Measurements from ENCODE around the gene ANO10.
"Not testable (repeated sequence)": the region's sequence is repeated elsewhere in the genome, so short reads cannot be mapped to it uniquely, and the experiment has no call there.

Gene ANO10

GRCh38 chr3:43584043-43584826 lies 37.6 kb downstream of the ANO10 start:
- intact Hi-C loops (cut with DNase I), result no loop called here
- peak in 1 of 10 donors; percentile 60 for DNase-seq

- no peak for DNase-seq
- intact Hi-C loops (cut with DNase I), result no loop called here
Measured at GRCh38 chr3:43583481-43583880, 38.3 kb downstream of the ANO10 start.

DNA sequence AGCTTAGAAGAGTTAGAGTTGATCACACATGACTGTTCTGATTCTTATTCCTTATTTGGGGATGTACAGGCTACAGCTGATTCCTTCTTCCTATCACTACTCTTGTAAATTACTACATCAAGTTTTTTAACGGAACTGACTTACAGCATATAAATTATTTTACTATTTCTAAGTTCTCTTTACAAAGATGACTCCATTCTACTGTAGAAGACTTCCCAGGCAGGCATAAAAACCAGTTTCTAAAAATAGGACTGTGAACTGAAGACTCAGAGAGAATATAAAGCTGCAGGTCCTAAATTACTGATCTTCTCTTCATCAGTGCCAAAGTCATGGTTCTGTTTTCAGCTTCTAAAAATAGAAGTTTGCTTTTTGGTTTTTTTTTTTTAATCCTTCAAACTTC lies 38.9 kb downstream of the ANO10 start:
- DNase-seq, result no peak
- intact Hi-C loops (cut with DNase I), result no loop called here

DNA sequence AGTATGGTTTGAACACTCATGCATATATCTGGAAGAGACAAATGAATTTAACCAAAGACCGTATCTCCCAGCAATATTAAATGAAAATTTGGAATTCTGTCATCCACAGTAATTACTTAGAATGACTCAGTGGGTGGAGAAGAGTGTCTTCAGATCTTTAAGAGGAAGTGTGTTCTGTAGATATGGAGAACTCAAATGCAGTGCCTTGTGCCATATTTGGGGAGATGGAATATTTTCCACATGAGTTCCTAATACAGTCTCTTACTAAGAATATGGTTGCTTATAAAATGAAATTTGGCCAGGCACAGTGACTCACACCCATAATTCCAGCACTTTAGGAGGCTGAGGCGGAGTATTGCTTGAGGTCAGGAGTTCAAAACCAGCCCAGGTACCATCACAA lies 40.5 kb downstream of the ANO10 start:
- DNase-seq, result no peak
- intact Hi-C loops (cut with DNase I), result no loop called here

GRCh38 chr3:43580181-43580580 lies 41.6 kb downstream of the ANO10 start:
- intact Hi-C loops (cut with DNase I), result no loop called here
- no peak for DNase-seq

- intact Hi-C loops (cut with DNase I), result no loop called here
- DNase-seq, result no peak
Measured at GRCh38 chr3:43573576-43573975, 48.2 kb downstream of the ANO10 start.

- DNase-seq; intact Hi-C loops (cut with DNase I): not testable (repeated sequence)
Measured at GRCh38 chr3:43565661-43566341, 56.0 kb downstream of the ANO10 start.

GRCh38 chr3:43559961-43560360 lies 61.9 kb downstream of the ANO10 start:
- intact Hi-C loops (cut with DNase I), result no loop called here

DNA sequence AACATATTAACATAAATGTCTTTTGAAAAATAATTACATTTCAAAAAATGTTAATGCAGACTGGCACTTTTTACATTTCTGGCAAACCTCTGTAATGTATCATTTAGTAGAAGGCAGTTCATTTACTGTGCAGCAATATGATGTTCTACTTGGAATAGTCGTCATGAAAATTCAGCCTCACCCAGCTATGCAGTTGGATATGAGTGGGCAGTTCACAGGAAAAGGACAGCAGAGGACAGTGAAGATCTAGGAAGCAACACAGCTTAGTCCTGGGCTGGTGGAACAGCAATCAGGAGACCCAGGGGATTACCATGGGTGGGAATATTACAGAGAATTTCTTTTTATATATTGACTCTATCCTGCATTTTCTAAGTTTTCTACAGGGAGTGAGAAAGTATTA lies 63.6 kb downstream of the ANO10 start:
- intact Hi-C loops (cut with DNase I), result no loop called here
- DNase-seq, result no peak

More at GRCh38 chr3:43559961-43560360, 61.9 kb downstream of the ANO10 start:
- no peak for DNase-seq

- intact Hi-C loops (cut with DNase I), result loop anchor here (10.0 kb wide), 1 partner anchor 215 kb away; no protein-coding TSS in a partner anchor
Measured at GRCh38 chr3:43549626-43550290, 72.1 kb downstream of the ANO10 start.

GRCh38 chr3:43544277-43544676 lies 77.5 kb downstream of the ANO10 start:
- DNase-seq, result not testable (repeated sequence)
- intact Hi-C loops (cut with DNase I), result loop anchor here (2.0 to 10.0 kb wide), 2 partner anchors 221 to 655 kb away; no protein-coding TSS in a partner anchor

More at GRCh38 chr3:43549626-43550290, 72.1 kb downstream of the ANO10 start:
- no peak for DNase-seq

GRCh38 chr3:43542328-43543043 lies 79.3 kb downstream of the ANO10 start:
- DNase-seq, result no peak
- intact Hi-C loops (cut with DNase I), result loop anchor here (10.0 kb wide), 1 partner anchor 222 kb away; no protein-coding TSS in a partner anchor

DNA sequence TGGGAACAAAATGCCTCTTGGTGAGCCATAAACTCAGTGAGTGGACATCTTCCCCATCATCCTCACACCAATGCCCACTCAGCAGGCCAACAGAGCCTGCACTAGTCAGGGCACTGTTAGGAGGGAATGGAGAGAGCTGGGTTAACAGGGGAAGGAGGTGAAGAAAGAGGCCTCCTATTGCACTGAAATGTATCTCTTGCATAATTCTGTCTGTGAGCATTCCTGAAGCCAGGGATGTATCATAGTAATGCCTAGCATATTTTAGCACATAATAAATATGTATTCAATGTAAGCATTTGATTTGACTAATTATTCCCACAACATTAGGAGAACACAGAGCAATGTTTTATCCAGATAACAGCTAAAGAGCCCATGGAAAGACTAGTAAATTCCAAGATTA lies 81.2 kb downstream of the ANO10 start:
- no peak for DNase-seq

DNA sequence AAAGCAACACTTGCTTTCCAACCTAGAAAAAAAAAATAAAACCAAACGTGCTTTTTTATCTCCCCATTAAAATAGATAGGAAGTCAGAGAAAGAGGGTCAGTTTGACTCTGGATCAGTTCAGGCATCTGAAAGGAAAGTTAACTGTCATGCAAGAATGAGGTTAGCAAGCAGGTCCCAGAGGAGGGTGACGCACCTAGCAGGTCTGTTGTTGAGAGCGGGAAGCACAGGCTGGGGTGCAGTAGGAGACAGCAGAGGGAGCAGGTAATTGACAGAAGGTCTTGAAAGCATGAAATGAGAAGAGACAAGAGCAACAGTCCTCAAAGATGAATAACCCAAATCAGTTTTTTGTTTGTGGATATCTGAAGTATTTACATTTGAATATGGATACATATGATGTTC lies 82.5 kb downstream of the ANO10 start:
- intact Hi-C loops (cut with DNase I), result no loop called here
- no peak for DNase-seq

More for the DNA sequence above, 81.2 kb downstream of the ANO10 start:
- intact Hi-C loops (cut with DNase I), result loop anchor here (10.0 kb wide), 1 partner anchor 224 kb away; no protein-coding TSS in a partner anchor

DNA sequence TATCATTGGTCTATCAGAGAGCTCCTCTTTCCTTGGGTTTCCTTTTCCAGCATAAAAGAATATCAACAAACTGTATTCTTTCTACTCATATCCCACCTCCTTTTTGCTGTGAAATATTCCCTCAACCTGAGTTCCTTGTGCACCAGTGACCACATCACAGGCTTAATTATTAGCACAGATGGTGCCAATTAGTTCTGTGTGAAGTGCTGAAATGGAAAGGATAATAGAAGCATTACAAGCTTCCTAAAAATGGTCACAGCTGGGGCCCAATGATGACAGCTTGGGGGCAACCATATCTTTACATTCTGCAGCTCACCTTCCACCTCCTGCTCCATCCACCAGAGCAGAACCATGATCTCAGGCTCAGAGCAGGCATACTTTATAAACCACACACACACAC lies 84.6 kb downstream of the ANO10 start:
- DNase-seq, result no peak

DNA sequence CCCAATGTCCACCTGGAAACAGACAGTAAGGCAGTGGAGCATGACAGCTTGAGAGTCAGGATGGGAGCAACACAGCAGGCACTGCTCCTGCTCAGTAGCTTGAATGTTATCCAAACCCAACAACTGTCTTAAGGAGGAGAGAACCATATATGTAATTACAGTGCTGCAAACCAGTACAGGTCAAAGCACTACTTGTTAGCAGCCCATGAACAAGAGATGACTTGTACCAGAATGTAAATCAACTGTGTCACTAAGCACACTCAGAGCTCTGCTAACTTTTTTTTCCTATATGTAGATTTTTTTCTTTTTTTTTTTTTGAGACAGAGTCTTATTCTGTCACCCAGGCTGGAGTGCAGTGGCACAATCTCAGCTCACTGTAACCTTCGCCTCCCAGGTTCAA lies 87.1 kb downstream of the ANO10 start:
- DNase-seq, result no peak
- intact Hi-C loops (cut with DNase I), result no loop called here

More for the DNA sequence above, 84.6 kb downstream of the ANO10 start:
- intact Hi-C loops (cut with DNase I), result no loop called here

GRCh38 chr3:43533009-43533408 lies 88.8 kb downstream of the ANO10 start:
- intact Hi-C loops (cut with DNase I), result no loop called here
- no peak for DNase-seq

GRCh38 chr3:43531835-43532234 lies 90.0 kb downstream of the ANO10 start:
- intact Hi-C loops (cut with DNase I), result no loop called here
- DNase-seq, result peak in 2 of 10 donors; percentile 20 to 67

DNA sequence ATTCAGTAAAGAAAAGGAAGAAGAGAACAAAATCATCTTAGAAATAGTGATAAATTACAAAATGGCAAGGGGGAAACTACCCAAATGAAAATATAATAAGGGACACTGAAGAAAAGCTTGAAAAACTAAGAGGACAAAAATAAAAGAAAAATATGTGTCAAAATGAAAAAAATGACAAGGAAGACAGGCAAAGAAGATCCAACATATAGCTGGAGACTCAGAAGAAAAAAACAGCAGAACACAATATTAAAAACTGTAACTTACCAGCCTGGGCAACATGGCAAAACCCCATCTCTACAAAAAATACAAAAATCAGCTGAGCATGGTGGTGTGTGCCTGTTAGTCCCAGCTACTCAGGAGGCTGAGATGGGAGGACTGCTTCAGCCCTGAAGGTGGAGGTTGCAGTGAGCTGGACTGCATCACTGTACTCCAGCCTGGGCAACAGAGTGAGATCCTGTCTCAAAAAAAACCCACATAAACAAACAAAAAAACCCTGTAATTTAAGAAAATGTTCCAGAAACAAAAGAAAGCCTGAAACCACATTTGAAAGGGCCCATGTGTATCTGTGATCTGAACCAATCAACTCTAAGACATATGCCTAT lies 93.2 kb downstream of the ANO10 start:
- DNase-seq, result no peak
- intact Hi-C loops (cut with DNase I), result no loop called here

DNA sequence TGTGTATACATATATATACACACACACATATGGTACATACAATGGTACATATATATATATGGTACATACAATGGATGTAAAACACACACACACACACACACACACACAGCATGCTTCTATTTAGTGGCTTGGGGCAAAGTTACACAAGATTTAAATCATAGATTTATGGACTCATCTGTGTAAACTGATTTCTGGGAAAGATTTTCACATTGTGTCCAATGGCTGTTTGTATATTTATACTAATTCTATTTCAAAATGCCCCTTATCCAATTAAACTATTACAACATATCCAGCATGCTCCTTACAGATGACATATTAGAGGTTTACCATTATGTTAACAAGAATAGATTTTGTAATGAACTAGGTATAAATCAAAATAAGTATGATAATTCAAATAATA lies 94.9 kb downstream of the ANO10 start:
- DNase-seq, result no peak
- intact Hi-C loops (cut with DNase I), result no loop called here

Data from posterior cingulate gyrus (tissue), 11 donors.